Islet of Langerhans (tissue), 1 donor: ENCODE data around the gene UBL7.
"Not testable (repeated sequence)": the region's sequence is repeated elsewhere in the genome, so short reads cannot be mapped to it uniquely, and the experiment has no call there.

Experiments used
- FAIRE-seq: peaks from one replicate; lab custom pipeline; 2011; peaks lifted over from hg19 to GRCh38; lab: Jason Lieb, UNC

UBL7 gene

DNA sequence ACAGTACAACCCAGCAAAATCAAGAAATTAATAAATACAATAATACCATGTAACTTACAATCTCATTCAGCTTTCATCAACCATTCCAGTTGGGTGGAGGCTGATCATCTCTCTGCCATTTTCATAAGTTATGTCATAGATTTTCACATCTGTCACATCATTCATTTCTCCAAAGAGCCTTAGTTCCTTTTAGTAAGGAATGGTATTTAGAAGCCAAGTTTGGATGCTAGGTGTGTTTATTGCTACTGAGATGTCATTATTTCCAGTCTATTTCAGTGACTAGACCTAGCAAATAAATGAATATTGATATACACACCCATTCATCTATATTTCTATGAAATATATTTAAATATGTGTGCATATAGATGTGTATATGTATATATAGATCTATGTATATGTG is 2.7 kb upstream of the UBL7 start:
- no peak for FAIRE-seq

DNA sequence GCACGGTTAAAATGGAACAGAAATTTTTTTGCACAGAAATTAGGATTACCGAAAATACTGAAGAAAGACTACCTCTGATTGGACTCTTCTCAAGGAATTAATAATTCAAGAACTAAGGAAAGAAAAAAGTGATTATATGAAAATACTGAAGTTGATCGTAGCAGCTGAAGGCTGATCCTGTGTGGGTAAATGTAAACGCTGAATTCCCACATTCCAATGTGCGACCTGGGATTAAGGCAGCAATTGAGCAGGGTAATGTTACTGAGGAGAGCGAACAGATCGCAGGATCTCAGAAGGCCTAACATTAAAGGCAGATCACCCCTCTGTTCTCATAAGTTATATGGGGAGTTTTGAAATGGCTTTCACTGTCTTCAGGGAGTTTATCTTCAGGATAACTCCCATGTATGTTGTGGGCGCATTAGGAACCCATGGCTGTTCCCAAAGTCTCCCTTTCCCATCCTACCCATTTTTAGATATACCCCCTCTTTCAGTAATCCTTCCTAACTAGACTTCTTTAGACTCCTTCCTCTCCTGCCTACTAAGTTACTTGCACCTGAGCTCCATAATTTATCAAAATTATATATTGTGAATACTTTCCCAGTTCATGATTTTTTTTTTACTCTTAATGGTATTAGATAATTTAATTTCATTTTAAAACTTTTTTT is 1.0 kb upstream of the UBL7 start:
- no peak for FAIRE-seq

DNA sequence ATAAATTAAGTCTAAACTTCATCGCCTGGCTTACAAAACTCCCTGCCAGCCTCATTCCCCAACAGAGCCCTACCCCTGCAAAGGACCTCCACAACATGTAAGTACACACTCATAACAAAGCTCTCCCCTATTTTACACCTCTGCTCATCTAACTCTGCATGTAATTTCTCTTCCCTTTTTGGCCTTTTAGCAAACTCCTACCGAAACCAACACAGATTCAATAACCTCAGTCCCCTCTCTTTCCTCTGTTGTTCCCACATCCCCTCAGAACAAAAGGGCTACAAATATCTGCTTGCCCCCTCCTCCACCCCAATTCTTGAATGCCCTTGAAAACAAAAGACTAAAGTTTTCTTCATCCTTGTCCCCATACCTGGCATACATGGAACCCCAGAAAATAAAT is 662 bp downstream of the UBL7 start:
- no peak for FAIRE-seq

DNA sequence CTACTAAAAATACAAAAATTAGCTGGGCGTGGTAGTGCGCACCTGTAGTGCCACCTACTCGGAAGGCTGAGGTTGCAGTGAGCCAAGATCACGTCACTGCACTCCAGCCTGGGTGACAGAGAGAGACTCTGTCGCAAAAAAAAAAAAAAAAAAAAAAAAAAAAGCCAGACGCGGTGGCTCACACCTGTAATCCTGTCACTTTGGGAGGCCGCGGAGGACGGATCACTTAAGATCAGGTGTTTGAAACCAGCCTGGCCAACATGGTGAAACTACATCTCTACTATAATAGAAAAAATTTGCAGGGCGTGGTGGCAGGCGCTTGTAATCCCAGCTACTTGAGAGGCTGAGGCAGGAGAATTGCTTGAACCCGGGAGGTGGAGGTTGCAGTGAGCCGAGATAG is 1.2 kb downstream of the UBL7 start:
- not testable (repeated sequence) for FAIRE-seq

DNA sequence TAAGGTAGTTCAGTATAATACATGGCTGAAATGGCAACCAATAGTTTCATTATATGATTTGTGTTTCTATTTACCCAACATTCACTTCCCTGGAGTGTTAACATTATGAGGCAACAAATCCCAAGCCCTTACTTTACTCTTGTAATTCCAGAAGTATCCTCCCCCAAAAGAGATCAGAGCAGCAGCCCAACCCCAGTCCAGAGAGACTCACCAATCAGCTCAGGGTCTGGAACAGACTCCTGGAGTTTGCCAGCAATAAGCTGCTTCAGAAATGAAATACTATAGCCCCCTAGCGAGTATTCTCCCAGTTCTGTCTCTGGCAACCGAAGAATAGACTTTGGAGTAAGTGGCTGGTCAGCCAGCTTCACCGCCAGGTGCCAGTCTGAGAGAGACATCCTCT is 2.5 kb downstream of the UBL7 start:
- FAIRE-seq: no peak

- not testable (repeated sequence) for FAIRE-seq
Observed at GRCh38 chr15:74457036-74457435, 3.9 kb downstream of the UBL7 start.

GRCh38 chr15:74454764-74455500 is 6.0 kb downstream of the UBL7 start:
- FAIRE-seq: no peak

GRCh38 chr15:74453925-74454763 is 6.8 kb downstream of the UBL7 start:
- no peak for FAIRE-seq

- no peak for FAIRE-seq
Observed at GRCh38 chr15:74451861-74452835, 8.8 kb downstream of the UBL7 start.

- FAIRE-seq: no peak
Observed at GRCh38 chr15:74451322-74451721, 9.6 kb downstream of the UBL7 start.

DNA sequence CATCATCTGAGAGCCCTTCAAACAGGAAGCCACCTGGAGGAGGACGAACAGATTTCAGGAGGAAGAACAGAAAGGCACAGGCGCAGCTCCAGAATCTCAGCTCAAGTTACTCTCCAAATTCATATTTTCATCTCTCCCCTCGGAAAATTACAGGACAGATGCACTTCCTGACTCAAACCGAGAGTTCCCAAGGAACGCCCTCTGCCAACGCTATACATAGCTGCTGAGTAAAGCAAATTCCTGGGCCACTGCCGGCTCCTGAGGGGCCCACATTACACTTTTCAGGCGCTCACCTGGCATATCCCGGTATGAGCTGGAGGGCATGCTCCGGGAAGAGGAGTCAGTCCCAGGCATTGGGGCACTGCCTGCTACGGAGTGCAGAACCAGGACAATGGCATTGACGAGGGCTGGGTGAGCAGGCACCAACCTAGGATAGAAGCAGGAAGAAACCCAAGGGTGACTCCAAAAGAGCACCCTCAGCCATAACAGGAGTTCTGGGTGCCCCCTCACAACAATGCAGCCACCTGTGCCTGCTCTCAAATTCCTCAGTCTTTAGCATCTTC is 11.2 kb downstream of the UBL7 start:
- no peak for FAIRE-seq

- FAIRE-seq: no peak
Observed at GRCh38 chr15:74449095-74449494, 11.9 kb downstream of the UBL7 start.

DNA sequence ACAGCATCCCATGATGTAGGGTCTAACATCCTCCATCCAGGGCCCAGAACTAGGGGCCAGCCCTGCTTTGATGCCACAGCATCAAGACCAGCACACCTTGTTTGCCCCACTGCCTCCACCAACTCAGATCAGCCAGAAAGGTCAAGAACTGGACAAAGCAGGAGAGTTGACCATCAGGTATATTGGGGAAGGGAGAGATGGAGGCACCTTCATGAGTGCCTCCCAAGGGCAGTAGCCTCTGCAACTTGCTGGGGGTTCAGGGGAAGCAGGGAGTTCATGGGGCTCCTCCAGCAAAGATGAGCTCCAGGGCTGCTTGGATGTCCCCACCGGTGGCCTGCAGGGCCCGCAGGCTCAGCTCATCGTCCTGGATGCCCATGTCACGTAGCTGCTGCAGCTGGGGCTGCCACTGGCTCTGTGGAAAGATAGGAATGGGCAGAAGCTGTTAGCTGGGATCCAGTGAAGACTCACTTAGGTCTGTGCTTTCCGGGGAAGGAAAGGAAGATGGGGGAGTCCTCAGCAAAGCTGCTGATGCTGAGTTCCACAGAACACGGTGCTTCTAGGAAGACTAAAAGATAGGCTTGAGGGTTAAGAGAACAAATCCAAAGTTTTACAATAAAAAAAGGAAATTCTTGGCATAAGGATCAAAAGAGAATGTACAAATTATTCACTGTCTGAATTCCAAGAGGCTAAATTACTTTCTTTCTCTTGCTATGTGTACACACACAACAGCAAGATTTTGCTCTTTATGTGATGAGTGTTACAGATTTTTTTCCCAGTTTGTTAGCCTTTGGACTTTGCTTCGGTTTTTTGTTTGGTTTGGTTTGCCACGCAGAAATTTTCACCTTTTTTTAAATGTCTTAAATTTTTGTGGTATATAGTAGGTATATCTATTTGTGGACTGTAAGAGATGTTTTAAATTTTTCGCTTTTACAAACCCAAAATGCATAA is 14.9 kb downstream of the UBL7 start:
- FAIRE-seq: no peak

- no peak for FAIRE-seq
Observed at GRCh38 chr15:74444106-74445062, 16.6 kb downstream of the UBL7 start.

GRCh38 chr15:74443100-74443909 is 17.7 kb downstream of the UBL7 start:
- no peak for FAIRE-seq

DNA sequence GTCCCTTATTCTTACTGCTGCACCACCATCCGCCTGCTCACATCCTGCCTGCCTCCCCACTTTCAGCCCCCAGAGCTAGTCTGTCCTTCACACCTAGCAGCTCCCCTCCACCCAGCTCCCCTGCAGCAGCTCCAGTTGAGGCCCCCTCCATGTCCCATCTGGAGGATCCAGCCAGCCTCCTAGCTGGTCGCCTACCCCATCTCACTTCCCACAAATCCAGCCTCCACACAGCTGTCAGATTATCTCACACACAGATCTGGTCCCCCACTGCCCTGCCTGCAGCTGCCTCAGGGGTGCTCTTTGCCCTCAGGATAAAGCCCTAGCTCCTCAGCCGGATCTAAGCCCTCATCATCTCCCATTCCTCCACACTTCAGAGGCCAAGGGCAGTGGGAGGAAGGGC is 18.4 kb downstream of the UBL7 start:
- FAIRE-seq: no peak

DNA sequence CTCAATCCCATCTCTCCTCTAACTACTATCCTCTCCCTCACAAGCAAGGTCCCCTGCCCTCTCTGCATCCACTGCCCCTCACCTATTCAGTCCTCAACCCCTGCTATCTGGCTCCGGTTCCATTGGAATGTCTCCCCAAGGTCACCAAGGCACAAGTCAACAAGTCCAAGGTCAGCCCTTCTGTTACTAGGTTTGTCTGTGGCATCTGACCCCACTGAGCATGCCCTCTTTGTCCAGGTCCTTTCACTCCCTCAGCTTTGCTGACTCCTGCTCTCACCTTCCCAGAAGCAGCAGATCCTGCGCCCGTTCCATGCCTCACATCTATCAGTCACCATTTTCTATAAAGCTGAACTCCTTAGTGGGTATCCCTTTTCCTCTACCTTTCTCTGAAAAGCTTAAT is 18.9 kb downstream of the UBL7 start:
- FAIRE-seq: no peak

DNA sequence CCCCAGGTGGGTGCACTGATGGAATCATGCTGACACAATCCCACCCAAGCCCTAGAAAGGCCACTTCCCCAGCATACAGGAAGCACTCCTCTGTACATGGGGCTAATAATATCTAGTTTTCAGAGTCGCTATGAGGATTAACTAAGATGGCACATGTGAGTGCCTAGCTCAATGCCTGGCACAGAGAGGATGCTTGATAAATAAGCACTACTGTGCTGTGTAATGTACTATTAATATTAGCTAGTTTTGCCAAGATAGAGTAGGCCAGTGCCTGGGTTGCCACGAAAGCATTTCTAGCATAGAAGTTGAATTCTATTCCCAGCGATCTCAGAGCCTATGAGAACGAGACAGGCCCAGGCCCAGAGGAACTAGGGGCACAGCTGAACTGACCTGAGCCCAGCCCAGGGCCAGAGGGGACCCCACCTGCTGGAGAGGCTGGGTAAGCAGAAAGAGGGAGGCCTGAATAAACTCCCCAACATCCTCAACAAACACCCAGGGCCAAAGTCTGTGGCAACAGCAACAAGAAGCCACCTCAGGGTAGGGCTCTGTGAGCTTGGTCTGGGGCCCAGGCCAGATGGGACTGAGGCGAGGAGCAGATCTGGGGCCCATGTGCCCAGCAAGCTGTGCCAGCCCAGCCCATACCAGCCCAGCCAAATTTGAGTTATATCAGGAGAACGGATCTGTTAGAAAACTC is 19.6 kb downstream of the UBL7 start:
- FAIRE-seq: no peak
